Mucosa of stomach (tissue), 1 donor: ENCODE results near the gene PLBD2.

Experiments used
- H3K27me3 ChIP-seq: one replicate; pipeline ENCODE4 v1.7.0; 2013; ENCODE audit warnings: mild to moderate bottlenecking, low read length; ENCODE audit not compliant: control insufficient read depth, insufficient read depth
- H3K36me3 ChIP-seq: one replicate; pipeline ENCODE4 v1.7.0; 2013; ENCODE audit warnings: low read length; ENCODE audit not compliant: control insufficient read depth, insufficient read depth
- H3K4me1 ChIP-seq: one replicate; pipeline ENCODE4 v1.7.0; 2013; ENCODE audit warnings: mild to moderate bottlenecking, low read length; ENCODE audit not compliant: control insufficient read depth, insufficient read depth
- H3K4me3 ChIP-seq: one replicate; pipeline ENCODE4 v1.7.0; 2013; ENCODE audit warnings: low read length
- H3K9ac ChIP-seq: one replicate; pipeline ENCODE4 v1.7.0; 2013; ENCODE audit warnings: mild to moderate bottlenecking, low read length, moderate library complexity
- H3K9me3 ChIP-seq: one replicate; pipeline ENCODE4 v1.7.0; 2013; ENCODE audit warnings: mild to moderate bottlenecking, low read length, moderate library complexity; ENCODE audit not compliant: control insufficient read depth
- donor health status: Pancreatic carcinoma.

Gene PLBD2

DNA sequence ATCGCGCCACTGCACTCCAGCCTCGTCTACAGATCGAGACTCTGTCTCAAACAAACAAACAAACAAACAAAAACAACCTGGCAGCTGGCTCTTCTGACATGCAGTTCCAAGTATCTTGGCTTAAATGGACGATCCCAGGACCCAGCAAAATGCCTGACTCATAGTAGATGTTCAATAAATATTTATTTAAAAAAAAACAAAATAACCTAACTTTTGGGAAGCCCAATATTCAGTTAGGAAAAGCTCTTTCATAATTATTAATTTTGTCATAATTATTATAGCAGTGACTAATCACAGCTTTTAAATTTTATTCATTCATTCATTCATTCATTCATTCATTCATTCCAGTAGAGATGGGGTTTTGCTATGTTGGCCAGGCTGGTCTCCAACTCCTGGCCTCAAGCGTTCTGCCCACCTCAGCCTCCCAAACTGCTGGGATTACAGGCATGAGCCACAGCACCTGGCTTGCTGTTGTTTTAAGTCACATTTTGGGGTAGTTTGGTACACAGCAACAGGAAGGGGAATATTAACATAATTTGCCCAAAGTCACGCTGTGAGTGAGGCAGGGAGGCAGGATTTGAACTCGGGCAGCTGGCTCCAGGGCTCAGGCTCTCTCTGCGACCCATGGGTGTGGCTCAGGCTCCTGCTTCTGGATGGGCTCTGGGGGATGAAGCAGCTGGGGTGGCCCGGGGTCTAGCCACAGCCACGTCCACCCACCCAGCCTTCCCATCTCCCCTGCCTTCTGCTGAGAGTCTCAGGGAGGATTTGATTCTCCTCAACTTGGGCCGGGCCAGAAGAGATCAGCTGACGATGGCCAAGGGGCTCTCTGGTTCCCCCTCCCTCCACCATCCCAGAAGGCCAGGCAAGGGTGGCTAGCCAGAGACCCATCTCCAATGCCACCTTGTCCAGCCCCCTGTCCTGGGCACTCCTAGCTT lies 42.9 kb downstream of the PLBD2 start:
- Histone ChIP-seq H3K4me1 (peaks cover 3% of the 10 kb centered on the region), H3K4me3 (no peak overlapping the region), H3K36me3 (no peaks in the 10 kb centered on the region), H3K9me3 (no peaks in the 10 kb centered on the region), H3K27me3 (peaks cover 7% of the 10 kb centered on the region), H3K9ac (no peak overlapping the region)

DNA sequence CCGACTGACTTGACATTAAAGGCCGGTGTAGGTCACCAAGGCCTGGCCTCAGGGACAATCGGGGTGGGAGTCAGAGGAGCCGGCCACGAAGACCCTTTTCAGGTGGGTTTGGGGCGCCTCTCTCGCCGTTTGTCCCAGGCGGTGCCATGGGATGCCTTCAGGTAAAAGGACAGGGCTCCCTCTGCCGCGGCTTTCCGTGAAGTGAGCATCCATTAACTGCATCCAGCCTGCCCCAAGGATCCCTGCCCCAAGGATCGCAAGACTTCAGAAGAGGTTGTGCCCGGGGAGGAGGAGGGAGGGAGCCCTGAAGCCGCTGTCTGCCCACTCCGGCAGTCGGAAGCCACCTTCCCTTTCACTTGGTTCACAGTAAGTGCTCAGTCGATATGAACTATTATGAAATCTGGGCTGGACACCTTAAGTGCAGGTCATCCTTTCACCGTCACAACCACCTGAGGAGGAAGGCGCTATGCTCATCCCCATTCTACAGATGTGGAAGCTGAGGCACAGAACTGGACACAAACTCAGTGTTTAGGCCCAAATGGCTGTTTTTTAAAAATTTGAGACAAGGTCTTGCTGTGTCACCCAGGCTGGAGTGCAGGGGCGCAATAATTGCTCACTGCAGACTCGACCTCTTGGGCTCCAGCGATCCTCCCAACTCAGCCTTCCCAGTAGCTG lies 44.3 kb downstream of the PLBD2 start:
- Histone ChIP-seq H3K4me1 (peaks cover 3% of the 10 kb centered on the region), H3K4me3 (no peak overlapping the region), H3K36me3 (no peaks in the 10 kb centered on the region), H3K9me3 (no peaks in the 10 kb centered on the region), H3K27me3 (peaks cover 5% of the 10 kb centered on the region), H3K9ac (no peak overlapping the region)

DNA sequence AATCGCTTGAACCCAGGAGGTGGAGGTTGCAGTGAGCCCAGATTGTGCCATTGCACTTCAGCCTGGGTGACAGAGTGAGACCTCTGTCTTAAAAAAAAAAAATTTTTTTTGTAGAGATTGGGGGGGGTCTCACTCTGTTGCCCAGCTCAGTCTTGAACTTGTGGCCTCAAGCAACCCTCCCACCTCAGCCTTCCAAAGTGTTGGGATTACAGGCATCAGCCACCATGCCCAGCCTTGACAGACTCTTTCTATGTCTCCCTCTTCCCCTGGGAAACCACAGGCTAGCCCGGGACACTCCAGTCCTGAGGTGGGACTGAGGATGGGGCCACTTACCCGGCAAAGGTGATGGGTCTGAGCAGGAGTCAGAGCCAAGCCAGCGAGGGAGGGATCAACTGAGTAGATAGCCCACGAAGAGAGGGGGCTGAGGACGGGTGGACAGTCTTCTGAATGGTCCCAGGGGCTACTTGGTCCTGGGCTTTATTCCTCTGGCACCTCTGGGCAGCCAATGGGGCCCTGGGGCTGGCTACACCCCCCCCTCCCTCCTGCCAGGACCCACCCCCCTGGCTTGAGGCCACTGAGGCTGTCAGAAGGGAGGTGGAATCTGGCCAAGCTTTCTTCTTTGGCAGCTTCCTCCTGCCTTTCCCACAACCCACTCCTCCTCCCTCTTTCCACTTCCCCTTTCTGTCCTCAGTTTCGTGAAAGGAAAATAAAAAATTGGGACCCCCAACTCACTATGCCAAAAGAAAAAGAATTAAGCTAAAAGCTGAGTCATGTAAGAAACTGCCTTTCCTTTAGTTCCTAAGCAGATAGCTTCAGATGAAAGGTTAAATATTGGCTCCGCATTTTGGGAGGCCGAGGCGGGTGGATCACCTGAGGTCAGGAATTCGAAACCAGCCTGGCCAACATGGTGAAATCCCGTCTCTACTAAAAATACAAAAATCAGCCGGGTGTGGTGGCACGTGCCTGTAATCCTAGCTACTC lies 45.3 kb downstream of the PLBD2 start, which contains the start of gene SDS:
TSS of gene SDS (minus strand) at position 453 of the 981 bp plus-strand sequence. CDS start 4,179 bp downstream, outside the sequence.
- Histone ChIP-seq H3K36me3 (no peaks in the 10 kb centered on the region), H3K9me3 (no peaks in the 10 kb centered on the region), H3K9ac (no peak within 1 kb of the TSS), H3K27me3 (peaks cover 5% of the 10 kb centered on the region), H3K4me1 (peaks cover 3% of the 10 kb centered on the region), H3K4me3 (no peak within 1 kb of the TSS)

DNA sequence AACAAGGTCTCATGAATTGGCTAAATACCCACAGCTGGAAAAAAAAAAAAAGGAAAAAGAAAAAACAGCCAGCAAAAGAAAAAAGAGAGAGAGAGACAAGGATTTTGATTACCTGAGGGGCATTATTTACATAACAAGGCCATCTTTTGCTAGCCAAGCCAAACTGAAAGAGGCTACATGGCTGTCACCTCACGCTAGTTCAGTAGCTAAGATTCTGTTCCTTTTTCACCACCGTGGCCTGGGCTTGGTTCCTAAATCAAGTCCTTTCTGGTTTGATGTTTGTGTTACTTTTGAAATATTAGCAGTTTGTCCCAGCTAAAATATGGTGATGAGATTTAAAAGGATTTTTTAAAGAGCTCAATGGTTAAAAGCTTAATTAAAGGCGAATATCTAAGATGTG lies 47.3 kb downstream of the PLBD2 start:
- Histone ChIP-seq H3K27me3 (peaks cover 4% of the 10 kb centered on the region), H3K4me1 (peaks cover 3% of the 10 kb centered on the region), H3K9me3 (no peaks in the 10 kb centered on the region)

DNA sequence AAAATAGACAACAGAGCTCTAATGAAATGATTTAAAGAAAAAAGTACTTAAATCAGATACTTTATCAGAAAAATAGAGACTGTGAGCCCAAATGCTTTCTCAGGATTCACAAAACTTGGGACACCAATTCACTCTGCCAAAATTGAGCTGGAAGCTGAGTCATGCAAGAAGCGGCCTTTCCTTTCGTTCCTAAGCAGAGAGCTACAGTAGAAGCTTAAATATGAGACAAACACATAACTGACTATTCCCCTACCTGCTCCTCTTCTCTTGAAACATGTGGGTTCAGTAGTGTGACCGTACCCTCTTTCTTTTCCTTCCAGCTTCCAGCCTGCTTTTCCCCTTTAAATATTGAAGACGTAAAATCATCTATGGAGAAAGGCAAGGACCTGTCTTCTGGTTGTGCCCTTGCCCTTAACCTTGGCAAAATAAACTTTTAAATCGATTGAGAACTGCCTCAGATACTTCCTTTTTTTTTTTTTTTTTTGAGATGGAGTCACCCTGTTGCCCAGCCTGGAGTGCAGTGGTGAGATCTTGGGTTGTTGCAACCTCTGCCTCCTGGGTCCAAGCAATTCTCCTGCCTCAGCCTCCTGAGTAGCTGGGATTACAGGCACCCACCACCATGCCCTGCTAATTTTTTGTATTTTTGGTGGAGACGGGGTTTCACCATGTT lies 49.7 kb downstream of the PLBD2 start:
- Histone ChIP-seq H3K36me3 (no peaks in the 10 kb centered on the region), H3K4me3 (no peak overlapping the region), H3K9ac (no peak overlapping the region), H3K4me1 (peaks cover 3% of the 10 kb centered on the region), H3K9me3 (no peaks in the 10 kb centered on the region), H3K27me3 (peaks cover 4% of the 10 kb centered on the region)

More for the DNA sequence above, 47.3 kb downstream of the PLBD2 start:
- no peaks in the 10 kb centered on the region for H3K36me3 ChIP-seq
- H3K4me3 ChIP-seq = no peak overlapping the region
- H3K9ac ChIP-seq = no peak overlapping the region

DNA sequence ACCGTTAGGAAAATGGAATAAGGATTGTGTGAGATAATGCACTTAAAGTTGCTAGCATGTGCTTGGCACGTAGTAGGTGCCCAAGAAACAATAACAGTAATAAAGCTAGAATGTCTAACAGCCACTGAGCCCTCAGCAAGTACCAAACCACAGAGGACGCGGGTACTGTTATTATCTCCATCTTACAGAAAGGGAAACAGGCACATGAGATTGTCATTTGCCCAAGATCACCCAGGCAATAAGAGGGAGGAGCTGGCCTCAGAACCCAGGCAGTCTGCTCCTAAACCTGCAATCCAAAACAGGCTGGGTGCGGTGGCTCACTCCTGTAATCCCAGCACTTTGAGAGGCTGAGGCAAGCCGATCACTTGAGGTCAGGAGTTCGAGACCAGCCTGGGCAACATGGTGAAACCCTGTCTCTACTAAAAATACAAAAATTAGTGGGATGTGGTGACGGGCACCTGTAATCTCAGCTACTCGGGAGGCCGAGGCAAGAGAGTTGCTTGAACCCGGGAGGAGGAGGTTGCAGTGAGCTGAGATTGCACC lies 50.4 kb downstream of the PLBD2 start:
- peaks cover 3% of the 10 kb centered on the region for H3K4me1 ChIP-seq
- no peak overlapping the region for H3K4me3 ChIP-seq
- no peaks in the 10 kb centered on the region for H3K9me3 ChIP-seq
- no peaks in the 10 kb centered on the region for H3K36me3 ChIP-seq
- H3K9ac ChIP-seq = no peak overlapping the region
- H3K27me3 ChIP-seq = peaks cover 4% of the 10 kb centered on the region

DNA sequence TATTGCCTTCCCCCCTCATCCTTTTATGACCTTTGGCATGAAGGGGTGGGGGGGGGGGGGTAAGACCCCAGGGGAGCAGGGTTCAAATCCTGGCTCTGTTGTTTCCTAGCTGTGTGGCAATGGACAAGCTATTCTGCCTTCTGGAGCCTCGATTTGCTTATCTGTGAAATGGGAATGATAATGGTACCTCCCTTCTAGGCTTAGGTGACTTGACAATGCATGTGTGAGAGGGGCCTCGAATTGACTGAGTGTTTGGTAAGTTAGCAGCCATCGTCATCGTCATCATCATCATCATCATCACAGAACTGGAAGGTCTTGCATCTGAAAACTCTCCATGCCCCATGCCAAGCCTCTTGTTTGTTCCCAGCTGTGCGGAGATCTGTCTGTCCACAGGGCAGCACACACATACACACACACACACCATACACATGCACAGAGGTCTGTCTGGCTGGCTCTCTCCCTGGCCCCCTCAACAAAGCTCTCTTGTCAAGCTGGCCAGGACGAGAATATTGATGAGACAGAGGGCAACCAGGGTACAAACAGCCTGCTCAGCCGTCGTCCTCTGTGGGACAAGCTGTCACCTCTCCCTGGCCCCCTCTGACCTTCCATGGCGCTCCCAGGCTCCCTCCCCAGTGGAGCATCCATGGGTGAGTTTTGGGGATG lies 51.2 kb downstream of the PLBD2 start:
- Histone ChIP-seq H3K4me3 (no peak overlapping the region), H3K9ac (no peak overlapping the region), H3K27me3 (peaks cover 4% of the 10 kb centered on the region), H3K36me3 (no peaks in the 10 kb centered on the region), H3K4me1 (no peaks in the 10 kb centered on the region), H3K9me3 (no peaks in the 10 kb centered on the region)

DNA sequence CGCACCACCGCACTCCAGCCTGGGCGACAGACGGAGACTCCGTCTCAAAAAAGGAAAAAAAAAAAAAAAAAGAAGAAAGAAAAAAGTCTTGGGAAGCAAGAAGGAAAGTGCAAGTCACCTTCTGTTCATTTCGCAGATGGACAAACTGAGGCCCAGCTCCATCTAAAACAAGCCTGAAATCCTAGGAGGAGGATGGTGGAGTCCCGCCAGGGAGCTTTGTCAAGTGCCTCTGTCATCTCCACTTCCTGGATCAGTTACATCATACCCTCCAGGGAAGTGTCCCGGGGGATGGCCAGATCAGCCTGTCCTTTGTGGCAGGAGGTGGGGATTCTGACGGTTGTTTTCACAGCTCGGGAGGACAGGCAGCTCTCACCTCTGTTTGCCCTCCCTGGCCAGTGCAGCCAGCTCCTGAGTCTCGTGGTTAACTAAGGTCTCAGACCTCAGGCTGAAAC lies 55.1 kb downstream of the PLBD2 start:
- Histone ChIP-seq H3K9ac (no peak overlapping the region), H3K27me3 (peaks cover 4% of the 10 kb centered on the region), H3K4me1 (no peaks in the 10 kb centered on the region)

DNA sequence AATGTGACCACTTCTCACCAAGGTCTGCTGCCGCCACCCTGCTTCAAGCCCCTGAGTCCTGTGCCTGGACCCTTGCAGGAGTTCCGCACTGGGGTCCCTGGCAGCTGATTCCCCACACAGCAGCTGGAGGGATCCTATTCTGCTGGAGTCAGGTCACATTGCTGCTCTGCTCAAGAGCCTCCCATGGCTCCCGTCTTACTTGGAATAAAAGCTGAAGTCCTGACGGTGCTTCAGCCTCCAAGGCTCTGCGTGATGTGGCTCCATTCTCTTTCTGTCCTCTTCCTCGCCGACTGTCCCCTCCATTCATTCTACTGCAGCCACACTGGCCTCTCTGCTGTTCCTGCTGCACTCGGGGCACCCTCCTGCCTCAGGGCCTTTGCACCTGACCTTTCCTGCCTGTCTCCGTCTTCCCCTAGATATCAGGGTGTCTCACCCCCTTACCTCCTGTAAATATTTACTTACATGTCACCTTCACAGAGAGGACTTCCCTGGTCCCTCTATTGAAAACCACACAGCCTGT lies 56.2 kb downstream of the PLBD2 start:
- no peaks in the 10 kb centered on the region for H3K36me3 ChIP-seq
- no peak overlapping the region for H3K4me3 ChIP-seq
- peaks cover 4% of the 10 kb centered on the region for H3K27me3 ChIP-seq
- no peaks in the 10 kb centered on the region for H3K4me1 ChIP-seq
- H3K9ac ChIP-seq = no peak overlapping the region
- no peaks in the 10 kb centered on the region for H3K9me3 ChIP-seq

More for the DNA sequence above, 55.1 kb downstream of the PLBD2 start:
- no peak overlapping the region for H3K4me3 ChIP-seq
- H3K9me3 ChIP-seq = no peaks in the 10 kb centered on the region
- H3K36me3 ChIP-seq = no peaks in the 10 kb centered on the region

DNA sequence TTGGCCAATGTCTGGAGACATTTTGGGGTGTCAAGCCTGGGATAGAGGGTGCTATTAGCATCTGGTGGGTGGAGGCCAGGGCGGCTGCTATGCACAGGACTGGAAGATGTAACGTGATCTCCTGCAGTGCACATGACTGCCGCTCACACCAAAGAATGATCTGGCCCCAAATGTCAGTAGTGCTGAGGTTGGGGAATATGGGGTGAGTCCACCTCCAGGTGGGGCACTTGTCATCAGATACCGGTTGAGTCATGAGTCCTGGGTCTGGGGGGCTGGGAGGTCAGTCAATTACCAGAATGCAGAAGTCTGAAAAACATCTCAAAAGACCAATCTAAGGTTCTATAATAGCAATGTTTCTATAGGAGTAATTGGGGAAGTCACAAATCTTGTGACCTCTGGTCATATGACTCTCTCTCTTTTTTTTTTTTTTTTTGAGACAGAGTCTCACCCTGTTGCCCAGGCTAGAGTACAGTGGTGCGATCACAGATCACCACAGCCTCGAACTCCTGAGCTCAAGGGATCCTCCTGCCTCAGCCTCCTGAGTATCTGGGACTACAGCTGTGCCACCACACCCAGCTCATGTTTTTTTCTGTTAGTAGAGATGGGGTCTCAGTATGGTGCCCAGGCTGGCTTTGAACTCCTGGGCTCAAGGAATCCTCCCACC lies 57.8 kb downstream of the PLBD2 start:
- H3K4me3 ChIP-seq = no peak overlapping the region
- H3K9ac ChIP-seq = no peak overlapping the region
- no peaks in the 10 kb centered on the region for H3K9me3 ChIP-seq
- H3K36me3 ChIP-seq = no peaks in the 10 kb centered on the region
- no peaks in the 10 kb centered on the region for H3K27me3 ChIP-seq
- H3K4me1 ChIP-seq = no peaks in the 10 kb centered on the region
